ENCODE results near the gene MACROD2.

Gene MACROD2

GRCh38 chr20:14685183-14685582 lies 689.9 kb downstream of the MACROD2 start:
- no peak for DNase-seq

GRCh38 chr20:14687313-14687712 lies 692.0 kb downstream of the MACROD2 start:
- DNase-seq: no peak

GRCh38 chr20:14688005-14688404 lies 692.7 kb downstream of the MACROD2 start:
- no peak for DNase-seq

GRCh38 chr20:14691994-14692393 lies 696.7 kb downstream of the MACROD2 start:
- DNase-seq: no peak

- DNase-seq: no peak
Measured at GRCh38 chr20:14696478-14696877, 701.2 kb downstream of the MACROD2 start.

GRCh38 chr20:14696937-14697336 lies 701.6 kb downstream of the MACROD2 start:
- no peak for DNase-seq

- DNase-seq: no peak
Measured at GRCh38 chr20:14698125-14698524, 702.8 kb downstream of the MACROD2 start.

GRCh38 chr20:14698605-14699373 lies 703.5 kb downstream of the MACROD2 start:
- no peak for DNase-seq

GRCh38 chr20:14700639-14700960 lies 705.3 kb downstream of the MACROD2 start:
- no peak for DNase-seq

GRCh38 chr20:14701326-14701725 lies 706.0 kb downstream of the MACROD2 start:
- DNase-seq: no peak

GRCh38 chr20:14706555-14706954 lies 711.2 kb downstream of the MACROD2 start:
- no peak for DNase-seq

- DNase-seq: no peak
Measured at GRCh38 chr20:14707026-14707680, 711.8 kb downstream of the MACROD2 start.

- DNase-seq: no peak
Measured at GRCh38 chr20:14707865-14708596, 712.7 kb downstream of the MACROD2 start.

- no peak for DNase-seq
Measured at GRCh38 chr20:14709439-14709838, 714.1 kb downstream of the MACROD2 start.

GRCh38 chr20:14710951-14711350 lies 715.6 kb downstream of the MACROD2 start:
- no peak for DNase-seq

GRCh38 chr20:14711652-14712051 lies 716.3 kb downstream of the MACROD2 start:
- no peak for DNase-seq

GRCh38 chr20:14712302-14712739 lies 717.0 kb downstream of the MACROD2 start:
- no peak for DNase-seq

GRCh38 chr20:14715400-14715799 lies 720.1 kb downstream of the MACROD2 start:
- no peak for DNase-seq

GRCh38 chr20:14716351-14716801 lies 721.1 kb downstream of the MACROD2 start:
- DNase-seq: no peak

GRCh38 chr20:14717134-14717999 lies 722.1 kb downstream of the MACROD2 start:
- no peak for DNase-seq

- no peak for DNase-seq
Measured at GRCh38 chr20:14720251-14720650, 724.9 kb downstream of the MACROD2 start.

GRCh38 chr20:14721926-14722452 lies 726.7 kb downstream of the MACROD2 start:
- no peak for DNase-seq

- no peak for DNase-seq
Measured at GRCh38 chr20:14723614-14724013, 728.3 kb downstream of the MACROD2 start.
